ENCODE measurements around the gene NEK3.
A peak's percentile ranks its signal among the peaks of the same experiment; 100 is the strongest.
"Not testable (repeated sequence)": the region's sequence is repeated elsewhere in the genome, so short reads cannot be mapped to it uniquely, and the experiment has no call there.

Gene NEK3

GRCh38 chr13:52181316-52181954 is 22.0 kb upstream of the NEK3 start:
- WGBS (ENCODE audit: insufficient coverage) = 17% methylated on average over 2 of the region's 5 CpGs
- CTCF ChIA-PET; H3K9me3 ChIP-seq (ENCODE audit: control extremely low read depth in 1 of 5, control insufficient read depth in 4 of 5, insufficient read depth in 2 of 5, low read depth in 1 of 5, low read length in 4 of 5); POLR2A ChIA-PET; H3K27ac ChIP-seq (ENCODE audit: insufficient read depth in 1 of 2, low read depth in 1 of 2, low read length in 2 of 2, poor library complexity in 1 of 2, severe bottlenecking in 2 of 2); DNase-seq; H3K27me3 ChIP-seq (replicated peaks in 2 of 5; ENCODE audit: control insufficient read depth in 4 of 5, insufficient read depth in 5 of 5, low read length in 4 of 5): not testable (repeated sequence)
- H3K4me1 ChIP-seq (ENCODE audit: control extremely low read depth in 1 of 4, control insufficient read depth in 4 of 4, insufficient read depth in 4 of 4, low read length in 3 of 4) = peaks cover 0 to 12% (median 2%) of the 10 kb centered on the region in 4 experiments
- peaks cover 15 to 51% (median 25%) of the 10 kb centered on the region in 4 experiments for H3K36me3 ChIP-seq (ENCODE audit: control insufficient read depth in 4 of 4, insufficient read depth in 4 of 4, low read length in 3 of 4)
- peak overlapping the region in 1 of 7 experiments; percentile 38 for H3K4me3 ChIP-seq (ENCODE audit: control insufficient read depth in 1 of 7, extremely low read depth in 1 of 7, insufficient read depth in 4 of 7, low read depth in 2 of 7, low read length in 6 of 7)

GRCh38 chr13:52179925-52180324 is 20.5 kb upstream of the NEK3 start:
- POLR2A ChIA-PET = no interaction called here
- CTCF ChIA-PET = interaction anchor here (1.0 kb wide), 1 partner anchor 22 kb away, joined by 4 read pairs; no protein-coding TSS in a partner anchor

GRCh38 chr13:52177276-52177675 is 17.9 kb upstream of the NEK3 start:
- Histone ChIP-seq H3K9me3 (ENCODE audit: control extremely low read depth in 1 of 5, control insufficient read depth in 4 of 5, insufficient read depth in 2 of 5, low read depth in 1 of 5, low read length in 4 of 5) (no peaks in the 10 kb centered on the region), H3K27ac (ENCODE audit: insufficient read depth in 1 of 2, low read depth in 1 of 2, low read length in 2 of 2, poor library complexity in 1 of 2, severe bottlenecking in 2 of 2) (no peak overlapping the region), H3K4me3 (ENCODE audit: control insufficient read depth in 1 of 7, extremely low read depth in 1 of 7, insufficient read depth in 4 of 7, low read depth in 2 of 7, low read length in 6 of 7) (no peak overlapping the region), H3K27me3 (replicated peaks in 2 of 5; ENCODE audit: control insufficient read depth in 4 of 5, insufficient read depth in 5 of 5, low read length in 4 of 5) (no peaks in the 10 kb centered on the region), H3K4me1 (ENCODE audit: control extremely low read depth in 1 of 4, control insufficient read depth in 4 of 4, insufficient read depth in 4 of 4, low read length in 3 of 4) (peaks cover 10 to 30% (median 20%) of the 10 kb centered on the region in 4 experiments), H3K36me3 (ENCODE audit: control insufficient read depth in 4 of 4, insufficient read depth in 4 of 4, low read length in 3 of 4) (peaks cover 6 to 36% (median 24%) of the 10 kb centered on the region in 4 experiments)
- CTCF ChIA-PET = no interaction called here
- POLR2A ChIA-PET = interaction anchor here (0.7 kb wide), 1 partner anchor 348 kb away, joined by 3 read pairs; no protein-coding TSS in a partner anchor
- no CpG with 5 or more reads among the region's 2 CpGs for WGBS (ENCODE audit: insufficient coverage)
- DNase-seq = no peak

More at GRCh38 chr13:52179925-52180324, 20.5 kb upstream of the NEK3 start:
- Histone ChIP-seq H3K27ac (ENCODE audit: insufficient read depth in 1 of 2, low read depth in 1 of 2, low read length in 2 of 2, poor library complexity in 1 of 2, severe bottlenecking in 2 of 2) (no peak overlapping the region), H3K27me3 (replicated peaks in 2 of 5; ENCODE audit: control insufficient read depth in 4 of 5, insufficient read depth in 5 of 5, low read length in 4 of 5) (no peaks in the 10 kb centered on the region), H3K9me3 (ENCODE audit: control extremely low read depth in 1 of 5, control insufficient read depth in 4 of 5, insufficient read depth in 2 of 5, low read depth in 1 of 5, low read length in 4 of 5) (no peaks in the 10 kb centered on the region), H3K36me3 (ENCODE audit: control insufficient read depth in 4 of 4, insufficient read depth in 4 of 4, low read length in 3 of 4) (peaks cover 15 to 54% (median 28%) of the 10 kb centered on the region in 4 experiments), H3K4me1 (ENCODE audit: control extremely low read depth in 1 of 4, control insufficient read depth in 4 of 4, insufficient read depth in 4 of 4, low read length in 3 of 4) (peaks cover 0 to 9% (median under 1%) of the 10 kb centered on the region in 4 experiments), H3K4me3 (ENCODE audit: control insufficient read depth in 1 of 7, extremely low read depth in 1 of 7, insufficient read depth in 4 of 7, low read depth in 2 of 7, low read length in 6 of 7) (no peak overlapping the region)
- no peak for DNase-seq
- WGBS (ENCODE audit: insufficient coverage) = 100% methylated on average over 1 of the region's 2 CpGs

GRCh38 chr13:52173970-52174369 is 14.6 kb upstream of the NEK3 start:
- peaks cover 11 to 38% (median 21%) of the 10 kb centered on the region in 4 experiments for H3K36me3 ChIP-seq (ENCODE audit: control insufficient read depth in 4 of 4, insufficient read depth in 4 of 4, low read length in 3 of 4)
- peaks cover 10 to 22% (median 20%) of the 10 kb centered on the region in 4 experiments for H3K4me1 ChIP-seq (ENCODE audit: control extremely low read depth in 1 of 4, control insufficient read depth in 4 of 4, insufficient read depth in 4 of 4, low read length in 3 of 4)
- H3K9me3 ChIP-seq (ENCODE audit: control extremely low read depth in 1 of 5, control insufficient read depth in 4 of 5, insufficient read depth in 2 of 5, low read depth in 1 of 5, low read length in 4 of 5); H3K27me3 ChIP-seq (replicated peaks in 2 of 5; ENCODE audit: control insufficient read depth in 4 of 5, insufficient read depth in 5 of 5, low read length in 4 of 5); POLR2A ChIA-PET: not testable (repeated sequence)
- H3K4me3 ChIP-seq (ENCODE audit: control insufficient read depth in 1 of 7, extremely low read depth in 1 of 7, insufficient read depth in 4 of 7, low read depth in 2 of 7, low read length in 6 of 7) = peak overlapping the region in 3 of 7 experiments; percentile 6 to 38 (median 26)
- H3K27ac ChIP-seq (ENCODE audit: insufficient read depth in 1 of 2, low read depth in 1 of 2, low read length in 2 of 2, poor library complexity in 1 of 2, severe bottlenecking in 2 of 2) = peak overlapping the region in 1 of 2 experiments; percentile 59
- DNase-seq = peak in 2 of 3 donors; percentile 64 to 75
- CTCF ChIA-PET = interaction anchor here (0.7 to 2.5 kb wide), 5 partner anchors 9 to 18 kb away, joined by 3 to 10 read pairs (median 3); partner anchors contain the start of gene NEK3
- WGBS (ENCODE audit: insufficient coverage) = 39% methylated on average over 3 of the region's 6 CpGs

GRCh38 chr13:52173373-52173772 is 14.0 kb upstream of the NEK3 start:
- peaks cover 13 to 41% (median 23%) of the 10 kb centered on the region in 4 experiments for H3K36me3 ChIP-seq (ENCODE audit: control insufficient read depth in 4 of 4, insufficient read depth in 4 of 4, low read length in 3 of 4)
- CTCF ChIA-PET = interaction anchor here (0.6 to 2.5 kb wide), 4 partner anchors 9 to 21 kb away, joined by 3 to 10 read pairs (median 4); partner anchors contain the start of gene NEK3
- 55% methylated on average over 1 of the region's 3 CpGs for WGBS (ENCODE audit: insufficient coverage)

GRCh38 chr13:52171686-52172085 is 12.3 kb upstream of the NEK3 start:
- Histone ChIP-seq H3K36me3 (ENCODE audit: control insufficient read depth in 4 of 4, insufficient read depth in 4 of 4, low read length in 3 of 4) (peaks cover 12 to 45% (median 22%) of the 10 kb centered on the region in 4 experiments), H3K4me1 (ENCODE audit: control extremely low read depth in 1 of 4, control insufficient read depth in 4 of 4, insufficient read depth in 4 of 4, low read length in 3 of 4) (peaks cover 10 to 22% (median 20%) of the 10 kb centered on the region in 4 experiments)
- not testable (repeated sequence) for H3K27me3 ChIP-seq (replicated peaks in 2 of 5; ENCODE audit: control insufficient read depth in 4 of 5, insufficient read depth in 5 of 5, low read length in 4 of 5); H3K27ac ChIP-seq (ENCODE audit: insufficient read depth in 1 of 2, low read depth in 1 of 2, low read length in 2 of 2, poor library complexity in 1 of 2, severe bottlenecking in 2 of 2); H3K4me3 ChIP-seq (ENCODE audit: control insufficient read depth in 1 of 7, extremely low read depth in 1 of 7, insufficient read depth in 4 of 7, low read depth in 2 of 7, low read length in 6 of 7); DNase-seq; H3K9me3 ChIP-seq (ENCODE audit: control extremely low read depth in 1 of 5, control insufficient read depth in 4 of 5, insufficient read depth in 2 of 5, low read depth in 1 of 5, low read length in 4 of 5)
- no CpG with 5 or more reads among the region's 1 CpG for WGBS (ENCODE audit: insufficient coverage)
- CTCF ChIA-PET = interaction anchor here (0.6 to 1.6 kb wide), 2 partner anchors 31 to 357 kb away, joined by 3 to 4 read pairs; no protein-coding TSS in a partner anchor
- POLR2A ChIA-PET = interaction anchor here (0.6 kb wide), 1 partner anchor 352 kb away, joined by 6 read pairs; no protein-coding TSS in a partner anchor

More at GRCh38 chr13:52173373-52173772, 14.0 kb upstream of the NEK3 start:
- no peak overlapping the region for H3K27ac ChIP-seq (ENCODE audit: insufficient read depth in 1 of 2, low read depth in 1 of 2, low read length in 2 of 2, poor library complexity in 1 of 2, severe bottlenecking in 2 of 2)
- H3K4me3 ChIP-seq (ENCODE audit: control insufficient read depth in 1 of 7, extremely low read depth in 1 of 7, insufficient read depth in 4 of 7, low read depth in 2 of 7, low read length in 6 of 7) = no peak overlapping the region
- POLR2A ChIA-PET = no interaction called here
- no peak for DNase-seq
- H3K27me3 ChIP-seq (replicated peaks in 2 of 5; ENCODE audit: control insufficient read depth in 4 of 5, insufficient read depth in 5 of 5, low read length in 4 of 5) = no peaks in the 10 kb centered on the region
- no peaks in the 10 kb centered on the region for H3K9me3 ChIP-seq (ENCODE audit: control extremely low read depth in 1 of 5, control insufficient read depth in 4 of 5, insufficient read depth in 2 of 5, low read depth in 1 of 5, low read length in 4 of 5)
- peaks cover 10 to 22% (median 20%) of the 10 kb centered on the region in 4 experiments for H3K4me1 ChIP-seq (ENCODE audit: control extremely low read depth in 1 of 4, control insufficient read depth in 4 of 4, insufficient read depth in 4 of 4, low read length in 3 of 4)
